Endothelial cell of hepatic sinusoid (primary cell): Measurements from ENCODE around the gene FIP1L1.
"Not testable (repeated sequence)": the region's sequence is repeated elsewhere in the genome, so short reads cannot be mapped to it uniquely, and the experiment has no call there.

Experiments used
- in situ Hi-C: cut with HindIII; loops from 2 replicates; pipeline ENCODE4 v1.10.0; 2017; ENCODE audit warnings: low sequenced_read_pairs

FIP1L1 gene

GRCh38 chr4:53374777-53375258, 2.6 kb upstream of the FIP1L1 start:
- in situ Hi-C loops, result no loop called here

DNA sequence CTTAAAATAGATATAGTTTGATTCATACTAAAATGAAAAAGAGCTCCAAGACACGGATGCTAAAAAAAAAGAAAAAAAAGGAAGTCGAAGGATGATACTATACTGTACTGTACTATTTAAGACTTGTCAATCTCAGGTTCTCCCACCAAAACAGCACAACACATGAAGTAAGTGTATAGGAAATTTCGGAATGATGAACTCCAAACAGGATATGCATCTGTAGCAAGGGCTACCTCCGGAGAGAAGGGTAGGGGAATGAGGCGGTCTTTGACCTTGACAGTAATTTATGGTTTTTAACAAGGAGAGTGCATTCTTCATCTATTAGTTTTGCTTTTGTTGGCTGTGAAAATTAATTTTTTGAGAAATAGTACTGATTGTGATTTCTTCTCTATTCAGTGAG, 541 bp upstream of the FIP1L1 start:
- in situ Hi-C loops, result no loop called here

DNA sequence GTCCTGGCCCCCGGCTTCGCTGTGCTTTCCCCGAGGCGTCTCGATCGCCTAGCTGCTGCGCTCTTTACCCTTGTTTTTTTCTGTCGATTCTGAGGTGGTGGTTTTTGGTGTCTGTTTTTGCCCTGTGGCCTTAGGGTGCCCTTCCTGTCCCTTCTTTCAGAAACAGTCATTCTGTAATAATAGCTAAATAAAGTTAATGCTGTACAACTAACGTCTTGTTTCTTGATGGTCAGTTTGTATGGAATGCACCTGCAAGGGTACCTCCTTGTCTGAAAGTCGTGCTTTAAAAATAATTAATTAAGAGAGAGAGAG, 686 bp downstream of the FIP1L1 start:
- in situ Hi-C loops, result no loop called here

DNA sequence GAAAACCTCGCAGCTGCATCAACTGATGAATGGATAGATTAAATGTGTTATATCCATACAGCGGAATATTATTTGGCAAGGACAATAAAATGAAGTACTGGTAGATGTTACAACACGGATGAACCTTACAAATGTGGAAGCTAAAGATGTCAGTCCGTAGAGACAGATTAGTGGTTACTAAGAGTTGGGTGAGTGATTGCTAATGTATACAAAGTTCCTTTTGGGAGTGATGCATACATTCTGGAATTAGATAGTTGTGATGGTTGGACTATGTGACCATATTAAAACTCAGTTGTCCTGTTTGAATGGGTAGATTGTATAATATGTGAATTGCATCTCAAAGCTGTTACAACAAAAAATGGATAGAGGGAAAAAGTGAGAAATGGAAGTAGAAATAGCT, 2.8 kb downstream of the FIP1L1 start:
- in situ Hi-C loops, result no loop called here

DNA sequence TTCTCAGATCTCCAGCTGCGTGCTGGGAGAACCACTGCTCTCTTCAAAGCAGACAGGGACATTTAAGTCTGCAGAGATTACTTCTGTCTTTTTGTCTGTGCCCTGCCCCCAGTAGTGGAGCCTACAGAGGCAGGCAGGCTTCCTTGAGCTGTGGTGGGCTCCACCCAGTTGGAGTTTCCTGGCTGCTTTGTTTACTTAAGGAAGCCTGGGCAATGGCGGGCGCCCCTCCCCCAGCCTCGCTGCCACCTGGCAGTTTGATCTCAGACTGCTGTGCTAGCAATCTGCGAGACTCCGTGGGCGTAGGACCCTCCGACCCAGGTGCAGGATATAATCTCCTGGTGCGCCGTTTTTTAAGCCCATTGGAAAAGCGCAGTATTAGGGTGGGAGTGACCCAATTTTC, 32.0 kb downstream of the FIP1L1 start:
- in situ Hi-C loops, result not testable (repeated sequence)

DNA sequence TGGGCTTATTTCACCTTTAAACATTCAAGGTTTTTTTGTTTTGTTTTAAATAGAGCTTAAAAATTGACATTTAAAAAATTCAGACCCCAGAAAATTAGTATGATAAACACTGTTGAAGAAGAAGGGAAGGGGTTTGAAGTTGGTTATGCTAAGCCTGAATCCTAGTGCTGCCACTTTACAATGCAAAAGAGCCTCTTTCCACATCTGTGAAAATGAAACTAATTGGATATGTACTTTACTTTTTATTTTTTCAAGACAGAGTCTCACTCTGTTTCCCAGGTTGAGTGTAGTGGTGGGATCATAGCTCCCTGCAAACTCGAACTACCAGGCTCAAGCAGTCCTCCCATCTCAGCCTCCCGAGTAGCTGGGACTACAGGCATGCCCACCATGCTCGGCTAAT, 41.8 kb downstream of the FIP1L1 start:
- in situ Hi-C loops, result no loop called here

- in situ Hi-C loops, result no loop called here
Observed at GRCh38 chr4:53421791-53422190, 44.4 kb downstream of the FIP1L1 start.

DNA sequence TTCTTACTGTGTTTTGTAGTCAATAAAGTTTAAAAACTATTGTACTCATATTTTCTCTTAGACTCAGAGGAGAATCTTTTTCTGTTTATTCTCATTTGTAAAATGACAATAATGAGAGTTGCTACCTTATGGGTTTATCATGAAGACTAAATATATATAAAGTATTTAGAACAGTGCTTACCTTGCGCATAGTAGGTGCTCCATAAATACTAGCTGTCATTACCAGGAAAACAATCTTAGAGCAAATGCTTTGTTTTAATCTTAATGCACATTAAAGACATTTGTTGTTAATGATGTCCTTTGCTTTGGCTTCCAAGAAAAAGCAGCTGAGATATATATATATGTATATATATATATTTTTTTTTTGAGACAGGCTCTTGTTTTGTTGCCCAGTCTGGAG, 44.9 kb downstream of the FIP1L1 start:
- in situ Hi-C loops, result no loop called here

DNA sequence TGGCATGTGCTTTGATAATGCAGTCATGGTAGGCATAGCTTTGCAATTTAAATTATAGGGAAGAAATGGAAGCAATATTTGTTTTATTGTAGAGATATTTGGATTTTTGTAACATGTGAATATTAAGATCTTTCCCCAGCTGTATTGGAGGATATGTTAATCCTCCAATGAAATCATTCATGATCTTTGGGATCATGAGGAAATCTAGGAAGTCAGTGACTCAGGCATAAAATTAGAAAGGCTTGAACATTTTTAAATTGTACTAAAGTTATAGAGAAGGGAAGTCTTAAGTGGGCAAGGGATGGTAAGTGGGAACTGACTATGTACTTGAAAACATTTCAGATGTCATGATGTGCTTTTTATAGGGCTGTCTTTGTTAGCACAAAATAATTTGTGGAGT, 46.8 kb downstream of the FIP1L1 start:
- in situ Hi-C loops, result no loop called here

DNA sequence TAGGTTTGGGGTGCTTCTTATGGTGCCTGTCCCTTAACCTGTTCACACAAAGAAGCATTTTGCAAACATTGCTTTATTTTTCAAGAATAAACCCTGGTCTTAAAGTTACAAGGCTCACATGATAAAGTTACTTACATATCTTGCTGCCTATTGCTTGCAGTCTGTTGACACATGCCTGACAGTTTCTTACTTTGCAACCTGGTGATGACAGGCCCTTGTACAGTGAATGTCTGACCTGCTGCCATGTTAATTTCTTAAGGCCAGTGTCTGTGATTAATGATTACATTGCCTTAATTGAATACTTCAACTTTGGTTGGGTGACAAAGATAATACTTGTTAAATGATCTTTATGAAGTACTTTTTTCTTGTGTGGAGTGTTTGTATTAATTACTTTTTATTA, 49.9 kb downstream of the FIP1L1 start:
- in situ Hi-C loops, result no loop called here

DNA sequence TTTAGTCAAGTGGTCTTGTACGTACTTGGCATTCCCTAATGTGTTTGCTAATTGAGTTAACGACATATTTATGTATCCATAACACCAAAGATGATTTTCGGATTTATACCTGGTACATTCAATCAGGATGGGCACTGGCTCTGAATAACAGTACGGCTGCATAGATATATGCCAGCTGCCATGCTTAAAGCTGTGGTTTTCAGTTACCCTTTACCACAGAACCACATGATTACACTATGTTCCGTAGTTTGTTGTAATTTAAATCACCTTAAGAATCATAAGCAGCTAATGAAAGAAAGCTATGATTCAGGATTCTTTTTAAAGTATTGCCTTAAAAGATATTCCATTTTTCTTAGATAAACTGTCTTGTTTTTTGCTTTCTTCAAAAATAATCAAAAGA, 53.6 kb downstream of the FIP1L1 start:
- in situ Hi-C loops, result no loop called here

DNA sequence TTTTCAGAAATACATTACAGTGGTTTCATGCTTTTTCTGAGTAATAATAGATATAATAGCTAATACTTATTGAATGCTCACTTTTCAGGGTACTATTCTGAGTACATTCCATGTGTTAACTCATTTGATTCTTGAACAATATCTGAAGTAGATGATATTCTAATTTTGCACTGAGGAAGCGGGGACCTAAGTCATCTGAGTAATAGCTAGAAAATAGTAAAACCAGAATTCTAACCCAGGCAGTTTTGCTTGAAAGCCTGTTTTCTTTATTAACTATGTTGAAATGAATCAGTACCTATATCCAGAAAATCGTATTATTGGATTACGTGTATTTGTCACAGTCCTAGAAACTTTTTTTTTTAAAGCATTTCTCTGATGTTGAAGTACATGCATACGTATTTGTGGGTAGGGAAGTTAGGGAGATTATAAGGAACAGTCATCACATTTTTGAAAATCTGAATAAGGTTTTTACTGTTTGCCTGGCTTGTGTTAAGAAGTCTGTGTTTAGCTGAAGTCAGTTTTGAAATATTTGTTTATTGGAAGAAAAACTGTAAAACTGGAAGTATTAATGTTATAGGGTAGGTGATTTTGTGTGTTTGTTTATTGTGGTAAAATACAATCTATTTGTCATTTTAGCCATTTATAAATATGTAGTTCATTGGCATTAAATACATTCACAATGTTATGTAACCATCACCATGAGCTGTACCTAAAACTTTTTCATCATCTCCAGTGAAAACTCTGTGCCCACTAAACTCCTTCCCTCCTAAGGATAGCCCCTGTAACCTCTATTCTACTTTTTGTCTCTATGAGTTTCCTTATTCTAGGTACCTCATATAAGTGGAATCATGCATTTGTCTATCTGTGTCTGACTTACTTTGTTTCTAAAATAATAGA, 55.3 kb downstream of the FIP1L1 start:
- in situ Hi-C loops, result no loop called here

DNA sequence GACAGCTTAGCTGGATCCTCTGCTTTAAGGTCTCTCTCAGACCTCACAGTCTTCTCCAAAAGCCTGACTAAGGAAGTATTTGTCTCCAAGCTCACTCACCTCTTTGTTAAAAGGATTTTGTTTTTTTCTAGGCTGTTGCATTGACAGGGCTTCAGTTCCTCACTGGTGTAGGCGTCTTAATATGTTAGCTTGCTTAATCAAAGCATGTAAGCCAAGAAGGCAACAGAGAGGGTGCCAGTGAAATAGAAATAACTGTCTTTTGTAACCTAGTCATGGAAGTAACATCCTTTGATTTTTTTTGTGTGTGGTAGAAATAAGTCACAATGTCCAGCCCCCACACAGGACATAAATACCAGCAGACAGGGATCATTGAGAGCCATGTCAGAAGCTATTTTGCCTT, 58.8 kb downstream of the FIP1L1 start:
- in situ Hi-C loops, result no loop called here

DNA sequence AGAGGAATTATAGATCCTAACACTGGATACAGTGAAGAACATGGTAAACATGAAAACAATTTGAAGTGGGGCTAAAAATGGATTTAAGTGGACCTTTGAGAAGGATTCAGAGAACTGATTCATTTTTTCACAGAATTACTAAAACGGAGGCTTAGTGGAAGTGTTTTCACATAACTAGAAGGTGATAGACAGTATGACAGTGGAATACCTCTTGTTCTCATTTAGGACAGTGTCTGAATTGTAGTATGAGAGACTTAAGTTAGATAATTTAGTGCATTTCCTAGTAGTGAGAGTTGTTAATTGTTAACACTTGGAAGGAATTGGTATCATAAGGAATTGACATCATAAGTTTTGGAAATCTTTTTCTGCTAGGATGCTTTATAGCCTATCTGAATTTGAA, 64.1 kb downstream of the FIP1L1 start:
- in situ Hi-C loops, result no loop called here

DNA sequence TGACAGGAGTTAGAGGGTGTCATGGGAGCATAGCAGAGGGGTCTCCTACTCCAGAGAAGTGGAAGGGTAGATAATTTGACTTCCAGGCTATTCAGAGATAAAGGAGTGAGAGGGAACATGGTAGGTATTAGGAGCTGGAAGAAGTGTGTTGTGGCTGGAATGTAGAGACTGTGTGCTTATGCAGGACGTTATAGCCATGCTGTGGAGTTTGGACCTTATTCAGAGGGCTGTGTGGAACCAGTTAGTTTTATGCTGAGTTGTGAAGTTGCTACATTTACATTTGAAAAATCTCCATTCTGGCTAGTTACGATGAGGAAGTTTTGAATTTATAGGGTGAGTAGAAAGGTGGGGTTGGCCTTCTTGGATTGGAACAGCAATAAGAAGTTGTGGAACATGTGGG, 67.5 kb downstream of the FIP1L1 start:
- in situ Hi-C loops, result no loop called here

GRCh38 chr4:53450773-53451172, 73.3 kb downstream of the FIP1L1 start:
- in situ Hi-C loops, result no loop called here

- in situ Hi-C loops, result no loop called here
Observed at GRCh38 chr4:53453385-53453784, 75.9 kb downstream of the FIP1L1 start.

DNA sequence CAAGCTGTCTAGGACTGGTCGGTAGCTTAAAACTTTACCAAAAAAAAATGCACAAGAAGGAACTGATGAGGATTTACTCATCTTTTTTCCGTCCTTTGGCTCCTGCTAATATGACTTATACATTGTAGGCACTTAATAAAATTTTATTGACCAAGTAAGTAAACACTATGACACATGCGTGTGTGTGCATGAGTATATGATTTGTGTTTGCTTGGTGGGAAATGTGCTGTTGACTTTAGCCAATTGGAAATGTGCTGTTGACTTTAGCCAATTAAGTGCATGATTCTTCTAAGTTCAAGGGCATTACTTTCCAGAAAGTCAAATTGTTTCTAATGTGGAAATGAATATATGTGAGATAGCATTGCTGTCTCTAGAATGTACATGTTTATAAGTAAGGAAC, 78.3 kb downstream of the FIP1L1 start:
- in situ Hi-C loops, result no loop called here

DNA sequence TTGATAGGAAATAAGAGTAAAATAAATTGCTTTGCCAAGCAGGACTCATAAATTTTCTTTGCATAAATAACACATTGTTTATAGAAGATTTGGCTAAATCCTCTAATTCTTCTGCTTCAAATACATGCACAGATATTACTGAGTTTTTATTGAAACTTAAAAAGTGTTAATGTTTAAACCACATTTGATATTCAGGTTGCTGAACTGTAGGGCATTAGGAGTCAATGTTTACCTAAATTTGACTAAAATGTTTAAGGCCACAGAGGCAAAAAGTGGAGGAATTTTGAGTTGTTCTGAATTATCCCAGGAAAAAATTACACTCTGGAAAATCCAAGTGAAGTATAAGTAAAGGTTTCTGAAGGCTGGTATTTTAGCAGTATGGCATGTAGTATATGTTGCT, 78.7 kb downstream of the FIP1L1 start:
- in situ Hi-C loops, result no loop called here

- in situ Hi-C loops, result no loop called here
Observed at GRCh38 chr4:53459548-53459947, 82.1 kb downstream of the FIP1L1 start.

GRCh38 chr4:53461244-53461643, 83.8 kb downstream of the FIP1L1 start:
- in situ Hi-C loops, result no loop called here

- in situ Hi-C loops, result no loop called here
Observed at GRCh38 chr4:53463340-53463739, 85.9 kb downstream of the FIP1L1 start.

DNA sequence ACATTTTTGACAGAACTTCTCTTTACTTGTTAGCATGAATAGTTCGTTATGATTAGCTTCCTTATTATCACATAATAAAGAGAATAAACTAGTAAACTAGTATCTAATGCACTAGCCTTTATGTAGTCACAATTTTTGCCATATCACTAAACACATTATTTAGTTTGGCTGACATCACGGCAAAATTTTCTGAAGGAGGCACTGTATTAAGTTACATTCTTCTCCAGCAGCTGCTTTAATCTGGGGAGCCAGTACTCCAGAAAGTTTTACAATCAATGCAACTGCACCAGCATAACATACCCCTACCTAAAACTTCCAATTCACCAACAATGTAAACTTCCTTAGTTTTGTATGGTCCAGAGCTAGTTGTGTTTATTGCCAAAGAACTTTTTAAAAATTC, 87.8 kb downstream of the FIP1L1 start:
- in situ Hi-C loops, result no loop called here
